Smooth muscle cell (in vitro differentiated cells): ENCODE data around the gene CNOT6L. TPM values are rescaled to one million over a fixed set of nuclear protein-coding genes. Genes with fewer than 3 reads are reported as not detected.

Source experiments
- DNase-seq: peaks from one replicate; lab custom pipeline; 2025; ENCODE audit not compliant: unreplicated experiment; lab: John Stamatoyannopoulos, UW
- H2AFZ ChIP-seq: fragments of 200-600 bp; sonication (generic); 2 replicates; pipeline ENCODE4 v1.6.0; 2016; ENCODE audit warnings: antibody characterized with exemption, low read depth, mild to moderate bottlenecking
- H3F3A ChIP-seq: fragments of 200-600 bp; sonication (generic); 2 replicates; pipeline ENCODE4 v1.6.0; 2017; ENCODE audit warnings: antibody characterized with exemption, low read depth
- H3K27ac ChIP-seq: fragments of 200-600 bp; sonication (generic); 2 replicates; pipeline ENCODE4 v1.5.1; 2016; ENCODE audit warnings: low read depth, mild to moderate bottlenecking
- H3K27me3 ChIP-seq: fragments of 200-600 bp; sonication (generic); 2 replicates; pipeline ENCODE4 v1.6.1; 2016; ENCODE audit warnings: low read depth, mild to moderate bottlenecking
- H3K36me3 ChIP-seq: fragments of 200-600 bp; sonication (generic); 2 replicates; pipeline ENCODE4 v1.5.1; 2016; ENCODE audit warnings: low read depth
- H3K4me1 ChIP-seq: fragments of 200-600 bp; sonication (generic); 2 replicates; pipeline ENCODE4 v1.5.1; 2016; ENCODE audit warnings: low read depth
- H3K4me2 ChIP-seq: fragments of 200-600 bp; sonication (generic); 2 replicates; pipeline ENCODE4 v1.6.0; 2016; ENCODE audit warnings: mild to moderate bottlenecking
- H3K4me3 ChIP-seq: fragments of 200-600 bp; sonication (generic); 2 replicates; pipeline ENCODE4 v1.5.1; 2016; ENCODE audit warnings: mild to moderate bottlenecking
- H3K79me2 ChIP-seq: fragments of 200-600 bp; sonication (generic); 2 replicates; pipeline ENCODE4 v1.6.0; 2016; ENCODE audit warnings: low read depth, mild to moderate bottlenecking
- H3K9ac ChIP-seq: fragments of 200-600 bp; sonication (generic); 2 replicates; pipeline ENCODE4 v1.6.0; 2016; ENCODE audit warnings: low read depth
- H3K9me3 ChIP-seq: fragments of 200-600 bp; sonication (generic); replicated peaks from 2 replicates; pipeline ENCODE4 v1.5.1; 2016; ENCODE audit warnings: low read depth
- H4K20me1 ChIP-seq: fragments of 200-600 bp; sonication (generic); 2 replicates; pipeline ENCODE4 v1.6.0; 2016; ENCODE audit warnings: low read depth
- WGBS: methylation state at CpG from one replicate; pipeline ENCODE4 v1.1.7; 2016; ENCODE audit warnings: low lambda C conversion rate; 5-methylcytosine and 5-hydroxymethylcytosine counted together
- polyA plus RNA-seq: library from polyadenylated mRNA; unstranded; fragments of >200 nt; fragmentation: Nextera tagmentation; extraction: Ambion mirVana; gene quantifications from 2 replicates; pipeline ENCODE4 v1.2.1, GENCODE V29; 2016
- small RNA-seq: library from RNA; depleted of rRNA; stranded (forward); fragments of <200 nt; gene quantifications from one replicate; pipeline ENCODE3, GENCODE V24; 2014
- total RNA-seq: library from RNA; depleted of rRNA; stranded (reverse); fragments of >200 nt; gene quantifications from 2 replicates; pipeline ENCODE4 v1.2.3, GENCODE V29; 2014
- TF ChIP-seq, protein P1 (sequence below): fragments of 200-600 bp; sonication (generic); IDR thresholded peaks from 2 replicates; pipeline ENCODE4 v1.5.1; 2017; ENCODE audit warnings: borderline replicate concordance, mild to moderate bottlenecking, antibody characterized with exemption; ENCODE audit not compliant: insufficient read depth, poor library complexity, severe bottlenecking

CNOT6L gene
- total and polyA plus RNA-seq, 2 experiments from 2014 or later, result 4.8 to 22.2 TPM

DNA sequence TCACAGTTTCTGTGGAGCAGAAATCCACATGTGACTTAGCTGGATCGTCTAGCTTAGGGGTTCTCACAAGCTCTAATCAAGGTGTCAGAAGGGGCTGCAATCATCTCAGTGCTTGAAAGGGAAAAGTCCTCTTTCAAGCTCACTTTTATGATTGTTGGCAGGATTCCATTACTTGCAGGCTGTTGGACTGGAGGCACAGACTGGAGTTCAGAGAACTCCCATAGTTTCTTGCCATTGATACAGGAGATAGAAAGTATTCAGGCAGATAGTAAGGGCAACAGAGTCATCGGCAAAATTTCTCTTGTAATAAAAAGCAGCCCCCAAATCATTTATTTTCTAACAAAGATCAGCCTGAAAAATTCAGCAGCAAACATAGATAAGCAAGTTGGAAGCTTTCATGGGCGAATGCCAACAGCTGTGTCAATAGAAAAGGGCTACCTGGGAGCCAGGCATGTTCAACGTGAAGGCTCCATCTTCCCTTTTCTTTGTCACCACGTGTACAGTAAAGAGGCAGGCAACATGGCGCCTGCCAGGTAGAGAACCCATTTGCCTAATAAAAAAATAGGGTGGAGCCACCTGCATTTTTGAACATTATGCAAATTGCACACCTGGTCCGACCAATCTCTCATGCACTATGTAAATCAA, 149.1 kb downstream of the CNOT6L start:
- no peaks in the 10 kb centered on the region for H3K27me3 ChIP-seq
- no peaks in the 10 kb centered on the region for H3K36me3 ChIP-seq
- H3K4me3 ChIP-seq, result no peak overlapping the region
- no peak overlapping the region for H3K4me2 ChIP-seq
- H4K20me1 ChIP-seq, result no peaks in the 10 kb centered on the region
- TF ChIP-seq, protein P1, sequence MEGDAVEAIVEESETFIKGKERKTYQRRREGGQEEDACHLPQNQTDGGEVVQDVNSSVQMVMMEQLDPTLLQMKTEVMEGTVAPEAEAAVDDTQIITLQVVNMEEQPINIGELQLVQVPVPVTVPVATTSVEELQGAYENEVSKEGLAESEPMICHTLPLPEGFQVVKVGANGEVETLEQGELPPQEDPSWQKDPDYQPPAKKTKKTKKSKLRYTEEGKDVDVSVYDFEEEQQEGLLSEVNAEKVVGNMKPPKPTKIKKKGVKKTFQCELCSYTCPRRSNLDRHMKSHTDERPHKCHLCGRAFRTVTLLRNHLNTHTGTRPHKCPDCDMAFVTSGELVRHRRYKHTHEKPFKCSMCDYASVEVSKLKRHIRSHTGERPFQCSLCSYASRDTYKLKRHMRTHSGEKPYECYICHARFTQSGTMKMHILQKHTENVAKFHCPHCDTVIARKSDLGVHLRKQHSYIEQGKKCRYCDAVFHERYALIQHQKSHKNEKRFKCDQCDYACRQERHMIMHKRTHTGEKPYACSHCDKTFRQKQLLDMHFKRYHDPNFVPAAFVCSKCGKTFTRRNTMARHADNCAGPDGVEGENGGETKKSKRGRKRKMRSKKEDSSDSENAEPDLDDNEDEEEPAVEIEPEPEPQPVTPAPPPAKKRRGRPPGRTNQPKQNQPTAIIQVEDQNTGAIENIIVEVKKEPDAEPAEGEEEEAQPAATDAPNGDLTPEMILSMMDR, result no peak
- no peaks in the 10 kb centered on the region for H3F3A ChIP-seq
- no peak overlapping the region for H3K27ac ChIP-seq
- no peaks in the 10 kb centered on the region for H3K4me1 ChIP-seq
- H3K9ac ChIP-seq, result no peak overlapping the region
- WGBS, result 88% methylated on average over 7 of the region's 7 CpGs
- H2AFZ ChIP-seq, result no peak overlapping the region
- no peak for DNase-seq
- H3K9me3 ChIP-seq, result no peaks in the 10 kb centered on the region
- H3K79me2 ChIP-seq, result no peaks in the 10 kb centered on the region

DNA sequence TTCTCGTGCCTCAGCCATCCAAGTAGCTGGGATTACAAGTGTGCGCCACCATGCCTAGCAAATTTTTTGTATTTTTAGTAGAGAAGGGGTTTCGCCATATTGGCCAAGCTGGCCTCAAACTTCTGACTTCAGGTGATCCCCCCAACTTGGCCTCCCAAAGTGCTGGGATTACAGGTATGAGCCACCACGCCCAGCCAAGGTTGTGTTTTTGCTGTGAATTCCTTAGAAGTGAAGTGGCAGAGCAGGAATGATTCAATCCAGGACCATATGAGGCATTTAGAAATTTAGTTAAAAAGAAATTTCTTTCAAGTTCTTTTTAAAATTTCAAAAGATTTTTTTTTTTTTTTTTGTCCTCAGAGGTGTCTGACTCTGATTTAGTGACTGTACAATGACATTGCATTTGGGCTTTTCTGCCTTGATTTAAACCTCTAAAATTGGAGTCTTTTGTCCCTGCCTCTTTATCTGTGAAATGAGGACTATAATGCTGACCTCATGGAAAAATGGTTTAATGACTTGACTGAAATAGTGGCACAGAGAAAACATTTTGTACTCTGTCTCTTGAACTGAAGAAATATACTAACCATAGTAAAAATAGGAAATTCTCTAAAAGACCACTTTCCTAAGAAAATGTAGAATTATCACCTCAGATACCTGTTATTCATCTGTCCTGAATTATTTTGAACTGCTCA, 153.6 kb downstream of the CNOT6L start:
- no peaks in the 10 kb centered on the region for H3K9me3 ChIP-seq
- TF ChIP-seq, protein P1, result no peak
- no peaks in the 10 kb centered on the region for H3K27me3 ChIP-seq
- DNase-seq, result no peak
- no peaks in the 10 kb centered on the region for H4K20me1 ChIP-seq
- H3K9ac ChIP-seq, result no peak overlapping the region
- H3K36me3 ChIP-seq, result no peaks in the 10 kb centered on the region
- no peaks in the 10 kb centered on the region for H3K4me1 ChIP-seq
- H3K27ac ChIP-seq, result no peak overlapping the region
- no peaks in the 10 kb centered on the region for H3F3A ChIP-seq
- 94% methylated on average over 4 of the region's 4 CpGs for WGBS
- no peaks in the 10 kb centered on the region for H3K79me2 ChIP-seq
- no peak overlapping the region for H2AFZ ChIP-seq
- H3K4me2 ChIP-seq, result no peak overlapping the region
- H3K4me3 ChIP-seq, result no peak overlapping the region

Small RNA genes lying within 50 kb of the gene (small RNA-seq; reads per million reads assigned to genes)
- gene AC112225.1, result not detected
- gene RF00612, result not detected

Other genes with a start within 250 kb of the CNOT6L start
- gene CXCL13, start 213.5 kb downstream of the CNOT6L start, total RNA-seq, result not detected in 2 replicates
- gene CXCL13, start 213.5 kb downstream of the CNOT6L start, polyA plus RNA-seq, result 0.30 TPM in 1 of 2 replicates, not detected in the other
- 31.4 and 31.6 TPM in 2 replicates for gene MRPL1, start 43.5 kb upstream of the CNOT6L start, total RNA-seq
- gene MRPL1, start 43.5 kb upstream of the CNOT6L start, polyA plus RNA-seq, result 18.5 and 20.2 TPM in 2 replicates
- 7.5 and 8.1 TPM in 2 replicates for gene FRAS1, start 238.0 kb upstream of the CNOT6L start, total RNA-seq
- gene FRAS1, start 238.0 kb upstream of the CNOT6L start, polyA plus RNA-seq, result 0.55 and 5.0 TPM in 2 replicates